Stimulated activated CD4-positive, alpha-beta T cell treated with anti-CD3 and anti-CD28 coated beads, Interleukin-15, amount 100 ng/mL, for 48 hours (primary cell): ENCODE data around the gene CD44.

Experiments used
- DNase-seq, 2 donors: peaks; one replicate each; pipeline ENCODE4 v3.0.0-alpha.2; 2020; ENCODE audit warnings: low read depth in 2 of 2

CD44 gene

GRCh38 chr11:35112056-35112845, 26.7 kb upstream of the CD44 start:
- DNase-seq, result no peak

- DNase-seq, result no peak
Measured at GRCh38 chr11:35112846-35113105, 26.2 kb upstream of the CD44 start.

GRCh38 chr11:35114906-35115687, 23.9 kb upstream of the CD44 start:
- DNase-seq, result no peak

- DNase-seq, result no peak
Measured at GRCh38 chr11:35115688-35116030, 23.3 kb upstream of the CD44 start.

- DNase-seq, result no peak
Measured at GRCh38 chr11:35116245-35116644, 22.7 kb upstream of the CD44 start.

- no peak for DNase-seq
Measured at GRCh38 chr11:35116762-35117640, 22.0 kb upstream of the CD44 start.

GRCh38 chr11:35118906-35119305, 20.1 kb upstream of the CD44 start:
- no peak for DNase-seq

- no peak for DNase-seq
Measured at GRCh38 chr11:35121326-35121865, 17.6 kb upstream of the CD44 start.

GRCh38 chr11:35122308-35122707, 16.7 kb upstream of the CD44 start:
- no peak for DNase-seq

GRCh38 chr11:35126000-35126878, 12.7 kb upstream of the CD44 start:
- peak in 1 of 2 donors; percentile 31 for DNase-seq

GRCh38 chr11:35126879-35127581, 11.9 kb upstream of the CD44 start:
- no peak for DNase-seq

- DNase-seq, result no peak
Measured at GRCh38 chr11:35127619-35128018, 11.4 kb upstream of the CD44 start.

- DNase-seq, result no peak
Measured at GRCh38 chr11:35131094-35131493, 7.9 kb upstream of the CD44 start.

GRCh38 chr11:35131886-35132285, 7.1 kb upstream of the CD44 start:
- DNase-seq, result no peak

GRCh38 chr11:35133656-35134055, 5.3 kb upstream of the CD44 start:
- DNase-seq, result no peak

- no peak for DNase-seq
Measured at GRCh38 chr11:35134403-35135148, 4.4 kb upstream of the CD44 start.

- no peak for DNase-seq
Measured at GRCh38 chr11:35135222-35135621, 3.7 kb upstream of the CD44 start.

GRCh38 chr11:35136311-35136710, 2.7 kb upstream of the CD44 start:
- no peak for DNase-seq

GRCh38 chr11:35138058-35138457, 913 bp upstream of the CD44 start:
- DNase-seq, result no peak

- DNase-seq, result no peak
Measured at GRCh38 chr11:35138606-35138942, 397 bp upstream of the CD44 start.
